ENCODE measurements around the gene KCNK4.
A peak's percentile ranks its signal among the peaks of the same experiment; 100 is the strongest.

The KCNK4 gene

GRCh38 chr11:64340671-64341335, 49.7 kb downstream of the KCNK4 start:
- peak overlapping the region; percentile 87 for H3K4me3 Mint-ChIP-seq
- peak; percentile 31 for ATAC-seq (replicated peaks; ENCODE audit: extremely low read depth, poor library complexity, severe bottlenecking)
- peaks cover 37% of the 10 kb centered on the region for H3K4me1 Mint-ChIP-seq
- peak overlapping the region; percentile 94 for H3K27ac Mint-ChIP-seq (ENCODE audit: low read depth)
- peak; percentile 65 to 66 for DNase-seq (ENCODE audit: low spot score in 2 of 2)
- peaks cover 17% of the 10 kb centered on the region for H3K36me3 Mint-ChIP-seq (ENCODE audit: insufficient read depth)
- no peaks in the 10 kb centered on the region for H3K9me3 Mint-ChIP-seq
- H3K27me3 Mint-ChIP-seq, result no peaks in the 10 kb centered on the region

GRCh38 chr11:64341429-64341828, 50.3 kb downstream of the KCNK4 start:
- ATAC-seq (replicated peaks; ENCODE audit: extremely low read depth, poor library complexity, severe bottlenecking) (no peak), DNase-seq (ENCODE audit: low spot score in 2 of 2) (no peak)
- Mint-ChIP-seq H3K27ac (ENCODE audit: low read depth) (no peak overlapping the region), H3K9me3 (no peaks in the 10 kb centered on the region), H3K27me3 (no peaks in the 10 kb centered on the region), H3K36me3 (ENCODE audit: insufficient read depth) (peaks cover 19% of the 10 kb centered on the region), H3K4me3 (peak overlapping the region; percentile 87), H3K4me1 (peaks cover 40% of the 10 kb centered on the region)

- no peaks in the 10 kb centered on the region for H3K9me3 Mint-ChIP-seq
- H3K27ac Mint-ChIP-seq (ENCODE audit: low read depth), result peak overlapping the region; percentile 19
- H3K27me3 Mint-ChIP-seq, result no peaks in the 10 kb centered on the region
- ATAC-seq (replicated peaks; ENCODE audit: extremely low read depth, poor library complexity, severe bottlenecking) (peak; percentile 38), DNase-seq (ENCODE audit: low spot score in 2 of 2) (peak; percentile 90 to 95)
- H3K4me3 Mint-ChIP-seq, result peak overlapping the region; percentile 87
- H3K4me1 Mint-ChIP-seq, result peaks cover 41% of the 10 kb centered on the region
- H3K36me3 Mint-ChIP-seq (ENCODE audit: insufficient read depth), result peaks cover 21% of the 10 kb centered on the region
These were observed 51.0 kb downstream of the KCNK4 start for GRCh38 chr11:64341851-64342791.

GRCh38 chr11:64342869-64343745, 52.0 kb downstream of the KCNK4 start:
- H3K27me3 Mint-ChIP-seq, result no peaks in the 10 kb centered on the region
- no peak for DNase-seq (ENCODE audit: low spot score in 2 of 2)
- peaks cover 44% of the 10 kb centered on the region for H3K4me1 Mint-ChIP-seq
- peaks cover 23% of the 10 kb centered on the region for H3K36me3 Mint-ChIP-seq (ENCODE audit: insufficient read depth)
- no peaks in the 10 kb centered on the region for H3K9me3 Mint-ChIP-seq
- H3K4me3 Mint-ChIP-seq, result peak overlapping the region; percentile 87
- peak overlapping the region; percentile 19 for H3K27ac Mint-ChIP-seq (ENCODE audit: low read depth)
- ATAC-seq (replicated peaks; ENCODE audit: extremely low read depth, poor library complexity, severe bottlenecking), result no peak

- Mint-ChIP-seq H3K27ac (ENCODE audit: low read depth) (no peak overlapping the region), H3K36me3 (ENCODE audit: insufficient read depth) (peaks cover 21% of the 10 kb centered on the region)
These were observed 52.9 kb downstream of the KCNK4 start for GRCh38 chr11:64343767-64344559.

GRCh38 chr11:64344787-64345186, 53.7 kb downstream of the KCNK4 start:
- peaks cover 35% of the 10 kb centered on the region for H3K4me1 Mint-ChIP-seq
- H3K27me3 Mint-ChIP-seq, result no peaks in the 10 kb centered on the region
- H3K9me3 Mint-ChIP-seq, result no peaks in the 10 kb centered on the region
- ATAC-seq (replicated peaks; ENCODE audit: extremely low read depth, poor library complexity, severe bottlenecking) (no peak), DNase-seq (ENCODE audit: low spot score in 2 of 2) (no peak)
- peaks cover 23% of the 10 kb centered on the region for H3K36me3 Mint-ChIP-seq (ENCODE audit: insufficient read depth)
- H3K27ac Mint-ChIP-seq (ENCODE audit: low read depth), result no peak overlapping the region
- H3K4me3 Mint-ChIP-seq, result no peak overlapping the region

More at GRCh38 chr11:64343767-64344559, 52.9 kb downstream of the KCNK4 start:
- no peaks in the 10 kb centered on the region for H3K27me3 Mint-ChIP-seq
- DNase-seq (ENCODE audit: low spot score in 2 of 2) (no peak), ATAC-seq (replicated peaks; ENCODE audit: extremely low read depth, poor library complexity, severe bottlenecking) (no peak)
- no peaks in the 10 kb centered on the region for H3K9me3 Mint-ChIP-seq
- peaks cover 43% of the 10 kb centered on the region for H3K4me1 Mint-ChIP-seq
- H3K4me3 Mint-ChIP-seq, result no peak overlapping the region

GRCh38 chr11:64347193-64347867, 56.2 kb downstream of the KCNK4 start:
- H3K4me3 Mint-ChIP-seq, result no peak overlapping the region
- H3K36me3 Mint-ChIP-seq (ENCODE audit: insufficient read depth), result peaks cover 21% of the 10 kb centered on the region
- no peaks in the 10 kb centered on the region for H3K27me3 Mint-ChIP-seq

GRCh38 chr11:64348383-64349024, 57.4 kb downstream of the KCNK4 start:
- Mint-ChIP-seq H3K36me3 (ENCODE audit: insufficient read depth) (peaks cover 18% of the 10 kb centered on the region), H3K9me3 (no peaks in the 10 kb centered on the region), H3K27ac (ENCODE audit: low read depth) (no peak overlapping the region), H3K27me3 (no peaks in the 10 kb centered on the region), H3K4me3 (no peak overlapping the region), H3K4me1 (peaks cover 21% of the 10 kb centered on the region)
- ATAC-seq (replicated peaks; ENCODE audit: extremely low read depth, poor library complexity, severe bottlenecking), result no peak
- DNase-seq (ENCODE audit: low spot score in 2 of 2), result no peak

More at GRCh38 chr11:64347193-64347867, 56.2 kb downstream of the KCNK4 start:
- Mint-ChIP-seq H3K27ac (ENCODE audit: low read depth) (no peak overlapping the region), H3K9me3 (no peaks in the 10 kb centered on the region), H3K4me1 (peaks cover 21% of the 10 kb centered on the region)
- DNase-seq (ENCODE audit: low spot score in 2 of 2) (no peak), ATAC-seq (replicated peaks; ENCODE audit: extremely low read depth, poor library complexity, severe bottlenecking) (no peak)

GRCh38 chr11:64349025-64349387, 57.9 kb downstream of the KCNK4 start:
- Mint-ChIP-seq H3K27ac (ENCODE audit: low read depth) (no peak overlapping the region), H3K4me3 (no peak overlapping the region), H3K9me3 (no peaks in the 10 kb centered on the region), H3K36me3 (ENCODE audit: insufficient read depth) (peaks cover 18% of the 10 kb centered on the region), H3K27me3 (no peaks in the 10 kb centered on the region), H3K4me1 (peaks cover 21% of the 10 kb centered on the region)
- no peak for DNase-seq (ENCODE audit: low spot score in 2 of 2)
- ATAC-seq (replicated peaks; ENCODE audit: extremely low read depth, poor library complexity, severe bottlenecking), result no peak

GRCh38 chr11:64349404-64349803, 58.3 kb downstream of the KCNK4 start:
- no peaks in the 10 kb centered on the region for H3K9me3 Mint-ChIP-seq
- peaks cover 21% of the 10 kb centered on the region for H3K4me1 Mint-ChIP-seq
- peaks cover 18% of the 10 kb centered on the region for H3K36me3 Mint-ChIP-seq (ENCODE audit: insufficient read depth)
- ATAC-seq (replicated peaks; ENCODE audit: extremely low read depth, poor library complexity, severe bottlenecking) (no peak), DNase-seq (ENCODE audit: low spot score in 2 of 2) (no peak)
- H3K4me3 Mint-ChIP-seq, result no peak overlapping the region
- no peaks in the 10 kb centered on the region for H3K27me3 Mint-ChIP-seq
- H3K27ac Mint-ChIP-seq (ENCODE audit: low read depth), result no peak overlapping the region
